HepG2 (cell line): ENCODE results near the gene MYH7B. TPM values are rescaled to one million over a fixed set of nuclear protein-coding genes. Genes with fewer than 3 reads are reported as not detected.

ENCODE experiments used
- E2F1 ChIP-seq: sonication (generic); formaldehyde crosslinking; IDR thresholded peaks from 2 replicates; pipeline ENCODE4 v1.5.0; 2020; ENCODE audit warnings: missing genetic modification reagents
- E2F5 ChIP-seq: sonication (generic); formaldehyde crosslinking; conservative IDR thresholded peaks from 2 replicates; pipeline ENCODE4 v1.4.0; 2020; ENCODE audit warnings: missing genetic modification reagents
- IRF1 ChIP-seq: sonication (generic); formaldehyde crosslinking; IDR thresholded peaks from 2 replicates; pipeline ENCODE4 v1.4.0; 2020; ENCODE audit warnings: low read depth, mild to moderate bottlenecking, missing genetic modification reagents
- PRDM10 ChIP-seq: sonication (generic); formaldehyde crosslinking; IDR thresholded peaks from 2 replicates; pipeline ENCODE4 v1.4.0; 2020; ENCODE audit warnings: low read depth, missing genetic modification reagents
- PREB ChIP-seq: sonication (generic); formaldehyde crosslinking; IDR thresholded peaks from 2 replicates; pipeline ENCODE4 v1.4.0; 2020; ENCODE audit warnings: missing genetic modification reagents
- SMARCC2 ChIP-seq: fragments of 450-650 bp; IDR thresholded peaks from 2 replicates; pipeline ENCODE4 v1.6.1; 2017; ENCODE audit warnings: antibody characterized with exemption, mild to moderate bottlenecking
- SOX5 ChIP-seq: IDR thresholded peaks from 2 replicates; pipeline ENCODE4 v1.6.1; 2016; ENCODE audit warnings: borderline replicate concordance
- SP140L ChIP-seq: sonication (generic); formaldehyde crosslinking; IDR thresholded peaks from 2 replicates; pipeline ENCODE4 v1.4.0; 2020; ENCODE audit warnings: missing genetic modification reagents, borderline replicate concordance
- THAP11 ChIP-seq: IDR thresholded peaks from 2 replicates; pipeline ENCODE4 v1.6.1; 2016; ENCODE audit warnings: missing biosample characterization, missing genetic modification reagents
- ZFP37 ChIP-seq: sonication (generic); formaldehyde crosslinking; IDR thresholded peaks from 2 replicates; pipeline ENCODE4 v1.4.0; 2020; ENCODE audit warnings: missing genetic modification reagents, borderline replicate concordance
- ZFP41 ChIP-seq: sonication (generic); formaldehyde crosslinking; IDR thresholded peaks from 2 replicates; pipeline ENCODE4 v1.4.0; 2020; ENCODE audit warnings: mild to moderate bottlenecking, missing genetic modification reagents, borderline replicate concordance
- ZNF10 ChIP-seq: sonication (generic); formaldehyde crosslinking; IDR thresholded peaks from 2 replicates; pipeline ENCODE4 v1.4.0; 2020; ENCODE audit warnings: mild to moderate bottlenecking, low read depth, missing genetic modification reagents, borderline replicate concordance
- ZNF160 ChIP-seq: sonication (generic); formaldehyde crosslinking; IDR thresholded peaks from 2 replicates; pipeline ENCODE4 v1.8.0; 2022; ENCODE audit warnings: mild to moderate bottlenecking, inconsistent platforms, missing genetic modification reagents
- ZNF710 ChIP-seq: sonication (generic); formaldehyde crosslinking; IDR thresholded peaks from 2 replicates; pipeline ENCODE4 v1.5.0; 2020; ENCODE audit warnings: mild to moderate bottlenecking, missing genetic modification reagents, borderline replicate concordance
- ZNF83 ChIP-seq: sonication (generic); formaldehyde crosslinking; IDR thresholded peaks from 2 replicates; pipeline ENCODE4 v1.4.0; 2020; ENCODE audit warnings: missing genetic modification reagents, mild to moderate bottlenecking, borderline replicate concordance
- ZSCAN5A ChIP-seq: sonication (generic); formaldehyde crosslinking; IDR thresholded peaks from 2 replicates; pipeline ENCODE4 v1.8.0; 2022; ENCODE audit warnings: mild to moderate bottlenecking, missing genetic modification reagents, borderline replicate concordance
- polyA plus RNA-seq, 8 experiments: library from polyadenylated mRNA; depleted of rRNA in 3 of 8; stranded (reverse) in 7 of 8; unstranded in 1 of 8; fragments of >200 nt; fragmentation: Illumina TruSeq in 4 of 8; extraction: Trizol in 4 of 8; gene quantifications; 2 replicates each; pipeline versions ENCODE4 v1.2.1 to v1.2.3, GENCODE V29; 2011 to 2016; ENCODE audit warnings: low read depth in 4 of 8, missing spikeins in 1 of 8, mixed read lengths in 1 of 8; ENCODE audit not compliant: insufficient read depth in 1 of 8
- total RNA-seq, 5 experiments: library from RNA; depleted of rRNA; stranded (reverse); fragments of >200 nt; fragmentation: Illumina TruSeq; extraction: Trizol; gene quantifications; 2 replicates each; pipeline ENCODE4 v1.2.3, GENCODE V29; 2016; ENCODE audit warnings: low read depth in 1 of 5

The MYH7B gene
- total and polyA plus RNA-seq, 2 of the 13 experiments (the other 11 are each of a cell fraction or from before 2014, with no cell fraction given), result 0.05 to 0.20 TPM

GRCh38 chr20:34955231-34956040, at the start of gene MYH7B, which contains the start of gene GSS (continued):
- peak; percentile 82 for TF ChIP-seq PRDM10 (CRISPR knock-in tag)
- TF ChIP-seq ZNF83 (CRISPR knock-in tag), result 0 out of 2 replicates have a peak, but pooled peaks have one; percentile 43
- no peak for TF ChIP-seq ZNF10
- TF ChIP-seq SOX5 (CRISPR knock-in tag), result peak; percentile 64; the same call in 1 of the 2 replicates
- TF ChIP-seq PREB (CRISPR knock-in tag), result no peak; the same call in 1 of the 2 replicates
- peak; percentile 96; the same call in 1 of the 2 replicates for TF ChIP-seq IRF1 (CRISPR knock-in tag)
- no peak for TF ChIP-seq ZFP41 (CRISPR knock-in tag)
- TF ChIP-seq ZNF160 (CRISPR knock-in tag), result peak; percentile 88
- peak; percentile 70; the same call in 1 of the 2 replicates for TF ChIP-seq SP140L
- TF ChIP-seq ZNF710, result peak; percentile 95
- TF ChIP-seq ZFP37, result peak; percentile 48
- peak; percentile 87; the same call in 1 of the 2 replicates for TF ChIP-seq ZSCAN5A (CRISPR knock-in tag)
- peak; percentile 78 for TF ChIP-seq E2F5 (CRISPR knock-in tag)
- TF ChIP-seq THAP11, result peak; percentile 93
- no peak for TF ChIP-seq SMARCC2
- TF ChIP-seq E2F1 (CRISPR knock-in tag), result peak; percentile 67; the same call in 1 of the 2 replicates
